ENCODE data around the gene MSI2.

The MSI2 gene

DNA sequence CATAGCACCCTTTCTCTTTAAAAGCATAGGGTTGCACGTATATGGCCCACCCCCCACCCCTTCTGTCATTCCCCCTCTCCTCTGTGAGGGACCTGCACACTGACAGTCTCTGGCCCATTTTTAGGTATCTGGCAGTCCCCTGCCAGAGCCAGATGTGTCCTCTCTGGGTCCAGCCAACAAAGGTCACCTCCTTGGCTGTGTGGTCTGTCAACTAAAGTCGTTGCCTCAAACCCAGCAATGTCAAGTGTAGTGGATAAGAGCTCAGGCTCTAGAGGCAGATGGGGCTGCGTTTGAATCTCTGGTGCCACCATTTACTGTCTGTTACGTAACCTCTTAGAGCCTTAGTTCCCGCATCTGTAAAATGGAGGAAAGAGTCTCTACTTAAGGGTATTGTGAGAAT, 211.5 kb downstream of the MSI2 start:
- DNase-seq (ENCODE audit: extremely low read depth in 1 of 2, low read depth in 1 of 2), result no peak

DNA sequence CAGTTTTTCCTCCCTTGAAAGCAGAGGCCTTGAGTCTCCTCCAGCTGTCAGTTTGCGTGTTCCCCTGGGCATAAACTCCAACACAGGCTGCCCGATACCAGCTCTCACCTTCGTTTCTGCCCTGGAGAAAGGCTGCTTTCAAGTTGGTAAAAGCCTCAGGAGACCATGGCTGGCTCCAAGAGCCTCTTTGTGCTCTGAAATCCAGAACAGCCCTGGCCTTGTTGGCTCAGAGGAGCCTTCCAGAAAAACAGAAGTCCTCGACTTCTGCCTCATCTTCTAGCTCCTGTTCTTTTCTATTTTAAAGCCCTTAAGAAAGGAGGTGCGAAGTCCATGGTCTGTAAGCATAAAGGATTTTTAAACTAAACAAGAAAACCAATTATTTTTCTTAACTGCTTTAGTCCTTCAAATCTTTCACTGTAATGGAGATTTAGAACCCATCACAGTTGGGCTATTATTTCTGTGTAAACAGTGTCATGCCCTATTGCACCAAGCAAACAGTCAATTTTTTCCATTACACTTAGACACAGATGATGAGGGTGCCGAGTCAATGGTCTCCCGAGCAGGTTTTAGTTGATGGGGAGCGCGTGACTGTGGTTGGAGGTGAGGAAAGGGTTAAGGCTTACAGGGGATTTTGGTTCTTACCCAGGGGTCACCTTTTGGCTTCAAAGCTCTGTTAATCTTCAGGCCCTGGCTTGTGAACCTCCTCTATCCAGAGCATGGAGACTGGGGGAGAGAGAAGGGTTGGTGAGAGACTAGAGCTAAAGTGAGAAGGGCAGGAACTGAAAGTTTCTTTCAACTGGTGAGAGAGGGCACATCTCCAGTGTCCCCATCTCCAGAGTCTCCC, 212.8 kb downstream of the MSI2 start:
- DNase-seq (ENCODE audit: extremely low read depth in 1 of 2, low read depth in 1 of 2), result no peak

DNA sequence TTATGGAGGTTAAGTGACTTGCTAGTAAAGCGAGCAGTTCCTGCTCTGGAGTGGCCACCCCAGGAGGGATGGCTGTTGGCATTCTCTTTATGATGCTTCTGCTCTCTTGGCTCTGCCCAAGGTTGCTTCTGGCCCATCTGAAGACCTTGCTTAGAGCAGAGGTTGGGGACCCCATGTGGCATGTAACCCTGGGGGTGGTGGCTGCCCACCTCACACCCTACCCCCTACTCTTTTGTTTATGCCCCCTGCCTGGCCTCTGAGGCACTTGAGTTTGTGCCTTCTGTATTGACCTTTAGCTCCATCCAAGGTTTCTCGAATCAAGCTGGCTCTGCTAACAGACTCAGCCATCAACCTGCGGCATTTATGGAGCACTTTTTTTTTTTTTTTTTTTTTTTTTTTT, 214.6 kb downstream of the MSI2 start:
- no peak for DNase-seq (ENCODE audit: extremely low read depth in 1 of 2, low read depth in 1 of 2)

DNA sequence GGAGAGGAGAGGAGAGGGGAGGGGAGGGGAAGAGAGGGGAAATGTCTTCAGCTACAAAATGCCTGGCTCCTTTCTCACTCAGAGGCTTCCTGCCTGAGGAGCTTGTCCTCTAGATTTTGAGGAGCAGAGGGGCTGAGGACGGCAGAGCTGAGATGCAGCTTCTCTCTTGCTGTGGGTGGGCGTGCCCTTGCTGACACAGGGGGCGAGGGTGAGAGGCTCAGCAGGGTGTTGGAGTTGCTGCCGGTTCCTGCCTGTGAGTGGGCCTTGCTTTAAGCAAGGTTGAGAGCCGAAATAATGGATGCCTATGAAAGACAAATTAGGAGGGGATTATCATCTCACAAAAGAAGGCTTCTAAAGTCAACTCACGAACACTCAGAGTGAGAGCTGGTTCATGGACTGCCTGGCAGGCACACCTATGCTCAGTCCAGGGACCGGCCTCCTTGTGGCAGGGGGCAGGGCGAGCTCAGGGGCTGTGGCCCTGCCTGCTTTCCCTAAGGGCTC, 215.6 kb downstream of the MSI2 start:
- no peak for DNase-seq (ENCODE audit: extremely low read depth in 1 of 2, low read depth in 1 of 2)

DNA sequence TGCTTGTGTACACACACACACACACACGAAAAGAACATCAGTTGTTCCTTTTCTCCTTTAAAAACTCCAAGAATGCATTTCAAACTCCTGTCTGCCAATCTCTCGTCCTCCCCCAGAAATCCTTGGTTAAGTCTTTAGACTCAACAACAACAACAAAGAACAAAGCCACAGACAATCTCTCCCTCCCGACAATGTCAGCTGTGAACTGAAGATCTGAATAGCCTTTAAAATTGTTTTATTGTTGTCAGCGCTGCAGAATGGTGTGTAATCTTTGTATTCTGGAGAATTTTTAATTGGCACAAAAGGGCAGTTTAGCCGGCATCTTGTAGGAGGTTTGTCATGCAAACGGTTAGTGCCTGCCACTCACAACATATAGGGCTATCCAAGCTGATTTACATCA, 219.5 kb downstream of the MSI2 start:
- DNase-seq (ENCODE audit: extremely low read depth in 1 of 2, low read depth in 1 of 2), result no peak

DNA sequence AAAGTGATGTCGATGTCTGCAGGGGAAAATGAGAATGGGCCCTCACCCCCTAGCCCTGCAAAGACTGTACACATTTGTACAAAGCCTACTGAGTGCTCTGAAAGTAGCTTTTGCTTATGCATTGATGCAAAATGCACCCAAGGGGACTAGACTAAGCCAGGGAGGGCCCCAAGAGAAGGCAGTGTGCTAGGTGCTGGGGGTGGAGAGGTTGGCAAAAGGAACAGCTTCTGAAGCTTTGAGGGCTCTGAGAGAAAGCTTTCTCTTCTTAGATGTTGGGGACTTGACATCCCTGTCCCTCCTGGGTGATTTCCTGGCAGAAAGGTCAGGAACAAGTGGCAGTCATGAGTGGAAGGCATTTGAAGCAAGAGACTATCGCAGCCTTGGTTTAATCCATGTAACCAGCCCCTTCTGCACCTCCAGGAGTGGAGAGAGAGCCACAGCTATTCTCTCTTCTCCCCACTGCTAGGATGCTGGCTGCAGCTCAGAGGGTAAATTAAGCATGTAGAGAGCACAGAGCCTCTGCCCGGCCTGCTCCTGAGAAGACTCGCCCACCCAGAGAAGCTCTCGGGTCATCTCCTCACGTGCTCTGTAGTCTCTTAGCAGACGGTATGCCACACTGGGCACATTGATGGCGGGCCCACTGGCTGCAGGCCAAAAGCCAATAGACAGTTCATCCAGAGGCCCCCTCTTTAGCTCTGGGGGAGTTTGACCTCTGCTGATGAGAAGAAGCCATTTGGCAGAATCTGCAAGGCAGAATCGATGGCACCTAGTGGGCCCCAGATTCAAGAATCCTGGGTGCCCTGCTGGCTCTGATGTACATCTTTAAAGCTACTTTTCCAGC, 221.4 kb downstream of the MSI2 start:
- DNase-seq (ENCODE audit: extremely low read depth in 1 of 2, low read depth in 1 of 2), result no peak

DNA sequence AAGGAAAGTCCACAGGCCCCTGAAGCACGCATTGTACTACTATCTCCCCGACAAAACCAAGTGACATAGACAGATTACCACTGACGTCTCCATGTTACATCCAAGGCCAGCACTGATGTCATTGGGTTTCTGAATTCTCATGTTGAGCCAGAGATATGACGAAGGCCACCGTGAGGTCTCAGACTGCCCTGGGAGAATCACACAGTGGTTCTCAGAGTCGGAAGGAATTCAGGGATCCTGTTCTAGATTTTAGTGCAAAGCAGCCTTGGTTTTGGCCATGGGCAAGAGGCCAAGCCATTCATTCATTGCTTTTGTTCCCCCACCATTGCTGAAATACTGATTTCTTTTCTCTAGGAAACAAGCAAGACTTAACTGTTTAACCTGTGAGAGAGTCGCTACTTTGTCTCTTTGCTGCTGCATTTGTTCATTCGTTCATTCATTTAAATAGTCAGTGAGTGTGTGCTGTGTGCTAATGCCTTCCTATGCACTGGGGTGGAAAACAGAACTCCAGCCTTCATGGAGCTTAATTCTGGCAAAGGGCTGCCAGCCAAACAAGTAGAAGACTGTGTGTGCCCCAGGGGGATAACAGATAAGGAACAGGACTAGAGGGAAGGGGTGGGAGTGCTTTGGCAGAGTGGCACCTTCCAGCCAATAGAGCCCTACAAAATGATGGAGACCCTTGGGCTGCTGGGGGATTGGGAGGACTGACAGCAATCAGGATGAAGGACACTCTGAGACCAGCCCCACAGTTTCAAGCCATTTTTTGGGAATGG, 222.3 kb downstream of the MSI2 start:
- no peak for DNase-seq (ENCODE audit: extremely low read depth in 1 of 2, low read depth in 1 of 2)

DNA sequence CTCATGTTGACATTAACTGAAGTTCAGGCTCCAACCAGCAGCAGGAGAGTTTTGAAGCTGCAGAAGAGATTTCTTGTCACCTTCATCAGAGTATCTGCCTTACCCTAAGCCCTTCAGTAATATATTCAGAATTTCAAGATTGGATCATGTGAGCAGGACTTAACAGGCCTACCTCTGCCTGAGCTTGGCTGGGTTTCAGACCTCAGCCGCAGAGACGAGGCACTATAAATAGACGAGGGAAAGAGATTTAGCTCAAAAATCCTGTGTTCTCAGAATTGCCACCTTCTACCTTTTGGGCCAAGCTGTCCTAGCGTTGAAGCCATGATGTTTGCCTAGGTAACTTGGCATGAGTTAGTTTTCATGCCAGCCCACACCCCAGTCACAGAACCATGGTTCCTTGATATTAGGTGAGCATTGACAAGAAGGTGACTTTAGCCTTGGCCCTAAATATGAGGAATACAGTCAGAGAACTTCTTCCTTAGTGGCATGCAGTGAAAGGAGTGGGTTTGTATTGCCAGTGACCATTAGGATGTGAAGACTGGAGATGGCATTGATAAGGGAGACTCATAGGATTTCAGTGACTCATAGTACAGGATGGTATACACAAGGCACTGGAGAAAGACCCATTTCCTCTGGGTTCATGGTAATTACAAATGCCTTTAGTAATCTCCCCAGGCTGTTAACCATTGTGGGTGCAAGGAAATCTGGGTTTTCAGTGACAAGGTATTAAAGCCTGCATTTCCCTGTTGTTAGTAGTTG, 224.3 kb downstream of the MSI2 start:
- no peak for DNase-seq (ENCODE audit: extremely low read depth in 1 of 2, low read depth in 1 of 2)

DNA sequence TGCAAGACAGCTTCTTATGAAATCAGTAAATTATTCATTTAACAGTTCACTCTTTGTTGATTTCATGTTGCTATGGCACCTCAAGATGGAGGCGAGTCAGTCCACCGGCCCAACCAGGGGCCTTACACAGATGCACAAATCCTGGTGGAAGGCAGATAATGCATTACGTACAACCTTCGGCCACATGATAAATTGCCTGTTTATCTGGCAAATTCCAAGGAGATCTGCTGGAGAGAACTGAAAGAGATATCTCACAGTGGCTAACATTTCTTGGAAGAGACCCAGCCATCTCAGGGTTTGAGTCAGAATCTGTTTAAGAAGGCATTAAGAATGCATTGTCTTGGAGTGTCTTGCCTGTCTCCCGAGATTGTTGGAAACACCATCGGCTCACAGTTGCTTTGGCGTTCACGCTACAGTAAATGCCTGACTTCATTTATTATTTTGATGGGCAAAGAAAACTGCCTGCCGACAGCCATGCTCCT, 225.6 kb downstream of the MSI2 start:
- no peak for DNase-seq (ENCODE audit: extremely low read depth in 1 of 2, low read depth in 1 of 2)

DNA sequence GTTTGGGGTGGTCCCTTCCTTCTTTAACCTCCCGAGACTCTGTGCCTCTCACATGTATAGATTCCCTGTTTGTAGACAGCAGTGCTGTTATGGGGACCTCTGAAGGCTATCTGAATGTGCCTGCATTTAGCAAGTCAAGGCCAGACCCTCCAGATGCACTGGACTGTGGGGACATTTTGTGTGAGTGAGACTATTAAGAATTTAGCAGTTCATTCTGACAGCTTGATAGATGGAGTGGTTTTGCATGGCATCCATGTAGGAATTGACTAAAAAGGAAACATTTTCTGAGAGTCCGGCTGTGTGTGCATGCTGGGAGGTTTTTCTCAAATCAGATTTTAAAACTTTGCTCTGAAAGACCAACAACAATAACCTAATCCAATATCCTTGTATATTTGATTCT, 226.3 kb downstream of the MSI2 start:
- no peak for DNase-seq (ENCODE audit: extremely low read depth in 1 of 2, low read depth in 1 of 2)

DNA sequence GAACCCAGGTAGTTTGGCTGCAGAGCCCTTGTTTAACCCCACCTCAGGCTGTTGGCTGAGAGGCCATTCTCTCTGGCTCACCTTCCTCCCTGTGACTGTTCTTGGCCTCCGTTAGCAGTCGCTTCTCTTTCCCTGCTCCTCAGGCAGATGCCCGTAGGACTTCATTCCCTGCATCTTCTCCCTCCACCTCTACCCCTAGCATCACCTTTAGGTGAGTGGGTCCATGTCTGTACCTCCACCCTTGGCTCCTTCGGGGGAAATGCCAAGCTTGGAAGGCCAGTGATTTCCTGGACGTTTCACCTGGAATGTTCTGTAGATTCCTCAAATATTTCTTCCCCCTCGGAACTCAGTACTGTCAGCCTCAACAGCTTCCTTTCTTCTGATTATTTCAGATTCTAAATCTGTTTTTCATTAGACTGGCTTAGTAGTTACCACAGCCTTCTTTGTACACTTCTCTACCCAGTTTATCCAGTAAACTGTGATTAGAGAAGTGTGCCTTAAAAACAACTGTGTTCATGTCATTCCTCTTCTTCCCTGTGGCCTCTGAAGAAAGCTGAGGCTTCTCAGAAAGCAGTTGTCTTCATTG, 227.9 kb downstream of the MSI2 start:
- DNase-seq (ENCODE audit: extremely low read depth in 1 of 2, low read depth in 1 of 2), result no peak

DNA sequence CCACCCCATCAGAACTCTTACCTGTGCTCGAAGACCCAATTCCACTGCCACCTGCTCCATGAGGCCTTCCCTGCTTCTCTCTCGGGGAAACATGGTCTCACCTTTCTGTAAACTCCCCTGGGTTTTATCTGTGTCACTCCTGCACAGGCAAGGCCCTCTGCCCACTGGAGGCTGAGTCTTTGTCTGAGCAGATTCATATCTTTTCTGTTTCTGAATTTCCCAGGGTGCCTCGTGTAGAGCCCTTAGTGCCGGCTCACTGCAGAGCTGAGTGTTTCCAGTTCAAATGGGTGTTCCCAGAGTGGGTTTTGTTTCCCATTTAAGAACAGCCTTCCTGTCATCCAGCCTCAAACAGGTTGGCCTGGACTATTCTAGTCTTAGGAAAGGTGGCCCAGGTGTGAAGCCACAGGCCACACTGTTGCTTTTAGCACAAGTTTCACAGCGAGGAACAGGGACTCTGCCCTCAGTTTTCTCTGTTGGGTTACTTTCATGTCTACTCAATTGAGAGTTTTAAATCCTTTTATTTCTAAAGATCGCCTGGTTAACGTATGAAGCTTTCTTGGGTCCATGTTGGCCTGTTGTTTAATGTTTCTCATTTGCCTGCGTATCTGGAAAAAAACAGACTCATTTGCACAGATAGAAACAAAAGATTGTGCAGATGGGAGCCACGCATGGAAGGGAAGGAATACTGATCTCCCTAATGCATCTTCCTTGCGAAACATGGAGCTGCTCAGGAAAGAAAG, 228.7 kb downstream of the MSI2 start:
- no peak for DNase-seq (ENCODE audit: extremely low read depth in 1 of 2, low read depth in 1 of 2)

DNA sequence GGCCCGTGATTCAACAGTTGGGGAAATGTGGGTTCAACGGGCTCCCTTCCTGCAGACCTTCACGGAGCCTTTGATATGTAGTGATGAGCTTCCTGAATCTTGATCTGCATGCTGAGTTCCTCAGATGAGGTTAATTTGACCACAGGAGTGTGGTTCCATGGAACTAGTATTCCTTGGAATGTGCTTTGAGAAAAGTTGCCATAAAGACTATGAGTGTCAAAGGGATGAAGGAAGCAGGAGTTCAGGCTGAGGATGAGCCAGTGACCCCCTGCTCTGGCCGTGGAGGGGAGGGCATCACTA, 229.2 kb downstream of the MSI2 start:
- no peak for DNase-seq (ENCODE audit: extremely low read depth in 1 of 2, low read depth in 1 of 2)

DNA sequence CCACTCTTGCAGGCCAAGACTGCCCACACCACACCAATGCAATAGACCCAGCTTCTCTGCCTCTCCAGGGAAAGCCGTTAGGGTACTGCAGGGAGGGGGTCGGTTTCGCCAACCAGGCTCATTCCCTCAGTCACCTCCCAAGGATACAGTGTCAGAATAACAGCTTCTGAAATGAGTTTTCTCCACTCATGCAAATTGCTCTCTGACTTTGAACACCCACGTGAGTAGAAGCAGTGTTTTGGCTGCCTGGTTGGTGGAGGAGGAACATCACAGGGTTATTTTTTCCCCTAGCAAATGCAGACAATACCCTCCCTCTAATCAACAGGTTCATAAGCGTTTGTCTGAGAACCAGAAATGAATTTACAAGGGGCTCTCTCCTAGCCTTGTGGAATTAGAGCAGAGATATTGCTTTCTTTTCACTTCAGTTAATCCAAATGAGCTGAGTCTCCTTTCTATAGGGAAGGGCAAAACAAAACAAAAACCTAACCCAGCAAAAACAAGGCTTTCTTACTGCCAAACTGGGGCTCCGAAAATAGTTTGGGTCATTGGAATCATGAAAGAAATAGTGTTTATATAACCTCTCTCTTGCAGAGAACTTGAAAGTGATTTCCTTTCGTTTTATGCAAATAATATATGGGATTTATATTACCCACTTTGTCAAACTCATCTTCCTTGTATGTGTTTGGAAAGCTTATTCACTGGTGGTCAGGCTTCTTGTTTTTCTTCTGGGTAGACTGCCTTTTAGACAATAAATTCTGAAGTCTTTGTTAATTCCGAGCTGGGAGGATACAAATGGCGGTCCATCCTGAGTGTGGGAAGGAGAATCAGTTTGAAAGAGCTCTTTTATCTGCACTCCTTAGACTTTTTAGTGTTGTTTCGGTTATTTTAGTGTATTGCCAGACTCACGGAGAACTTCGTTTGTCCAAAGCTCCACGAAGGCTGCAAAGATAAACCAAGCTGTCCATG, 229.9 kb downstream of the MSI2 start:
- no peak for DNase-seq (ENCODE audit: extremely low read depth in 1 of 2, low read depth in 1 of 2)

DNA sequence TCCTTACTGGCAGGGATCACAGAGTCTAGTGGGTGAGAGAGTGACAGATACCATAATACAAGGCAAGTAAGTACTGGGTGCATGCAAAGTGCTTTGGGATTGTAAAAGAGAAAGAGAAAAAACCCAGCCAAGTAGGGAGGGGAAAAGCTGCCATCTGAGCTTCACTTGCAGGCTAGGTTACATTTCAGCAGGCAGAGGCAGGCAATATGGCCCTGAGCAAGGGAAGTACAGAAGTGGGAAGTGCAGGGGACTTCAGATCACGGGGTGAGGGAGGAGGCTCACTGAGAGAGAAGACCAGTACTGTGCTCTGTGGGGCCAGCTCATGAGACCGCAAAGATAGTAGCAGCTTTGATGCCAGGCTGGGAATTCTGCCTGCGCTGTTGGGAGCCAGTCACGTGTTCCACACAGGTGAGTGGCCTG, 230.6 kb downstream of the MSI2 start:
- no peak for DNase-seq (ENCODE audit: extremely low read depth in 1 of 2, low read depth in 1 of 2)

DNA sequence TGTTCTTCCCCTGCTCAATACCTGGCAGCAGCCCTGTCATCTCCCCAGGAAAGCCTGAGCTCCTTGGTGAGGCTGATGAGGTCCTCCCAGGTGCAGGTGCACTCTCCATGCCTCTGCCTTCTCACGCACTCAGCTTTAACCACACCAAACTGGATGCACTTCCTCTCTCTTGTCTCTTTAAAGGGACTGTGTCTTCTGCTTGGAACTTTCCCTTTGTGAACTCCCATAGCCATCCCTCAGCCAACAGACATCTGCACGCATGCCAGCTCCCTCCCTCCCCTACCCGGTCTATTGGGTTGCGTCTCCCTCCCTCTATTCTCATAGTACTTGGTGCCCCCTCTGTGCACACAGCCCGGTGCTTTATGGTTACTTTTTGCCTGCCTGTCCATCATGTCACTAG, 231.2 kb downstream of the MSI2 start:
- no peak for DNase-seq (ENCODE audit: extremely low read depth in 1 of 2, low read depth in 1 of 2)

DNA sequence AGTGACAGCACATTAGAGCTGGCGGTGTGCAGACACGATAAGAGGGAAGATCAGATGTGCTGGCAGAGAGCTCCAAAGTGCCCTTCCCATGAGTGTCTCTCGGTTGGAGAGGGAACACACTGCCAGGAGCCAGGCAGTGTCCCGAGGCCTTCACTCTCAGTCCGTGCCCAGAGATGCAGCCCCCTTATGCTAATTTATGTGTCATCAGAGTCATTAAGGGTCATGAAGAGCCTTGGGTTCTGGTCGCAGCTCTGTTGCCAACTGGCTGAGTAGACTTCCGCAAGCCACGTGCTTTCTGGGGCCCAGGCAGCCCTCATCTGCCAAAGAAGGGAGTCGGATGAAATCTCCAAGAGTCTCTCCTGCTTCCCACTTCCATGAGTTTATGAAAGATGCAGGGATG, 232.5 kb downstream of the MSI2 start:
- DNase-seq (ENCODE audit: extremely low read depth in 1 of 2, low read depth in 1 of 2), result no peak

DNA sequence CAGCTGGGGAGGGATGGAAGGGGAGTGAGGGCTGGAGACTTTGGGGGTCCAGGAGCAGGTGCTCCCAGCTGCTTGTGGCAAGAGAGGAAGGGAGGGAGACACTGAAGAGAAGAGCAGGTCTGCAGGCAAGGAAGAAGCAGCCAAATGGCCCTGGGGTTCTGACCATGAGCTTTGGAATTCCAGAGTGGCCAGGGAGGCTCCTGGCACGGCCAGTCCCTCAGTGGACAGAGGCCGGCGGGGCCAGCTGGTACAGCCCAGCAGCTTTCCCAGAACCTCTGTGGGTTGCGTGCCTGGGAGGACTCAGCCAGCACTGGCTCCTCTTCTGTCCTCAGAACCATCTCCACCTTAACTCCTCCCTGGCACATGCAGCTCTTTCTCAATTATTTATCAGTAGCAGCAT, 233.0 kb downstream of the MSI2 start:
- DNase-seq (ENCODE audit: extremely low read depth in 1 of 2, low read depth in 1 of 2), result no peak
